Measurements from ENCODE around the gene C5.

- no peak for TF ChIP-seq POLR2A (IDR thresholded peaks at IDR 0.05)
- TF ChIP-seq, protein P1, sequence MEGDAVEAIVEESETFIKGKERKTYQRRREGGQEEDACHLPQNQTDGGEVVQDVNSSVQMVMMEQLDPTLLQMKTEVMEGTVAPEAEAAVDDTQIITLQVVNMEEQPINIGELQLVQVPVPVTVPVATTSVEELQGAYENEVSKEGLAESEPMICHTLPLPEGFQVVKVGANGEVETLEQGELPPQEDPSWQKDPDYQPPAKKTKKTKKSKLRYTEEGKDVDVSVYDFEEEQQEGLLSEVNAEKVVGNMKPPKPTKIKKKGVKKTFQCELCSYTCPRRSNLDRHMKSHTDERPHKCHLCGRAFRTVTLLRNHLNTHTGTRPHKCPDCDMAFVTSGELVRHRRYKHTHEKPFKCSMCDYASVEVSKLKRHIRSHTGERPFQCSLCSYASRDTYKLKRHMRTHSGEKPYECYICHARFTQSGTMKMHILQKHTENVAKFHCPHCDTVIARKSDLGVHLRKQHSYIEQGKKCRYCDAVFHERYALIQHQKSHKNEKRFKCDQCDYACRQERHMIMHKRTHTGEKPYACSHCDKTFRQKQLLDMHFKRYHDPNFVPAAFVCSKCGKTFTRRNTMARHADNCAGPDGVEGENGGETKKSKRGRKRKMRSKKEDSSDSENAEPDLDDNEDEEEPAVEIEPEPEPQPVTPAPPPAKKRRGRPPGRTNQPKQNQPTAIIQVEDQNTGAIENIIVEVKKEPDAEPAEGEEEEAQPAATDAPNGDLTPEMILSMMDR (IDR thresholded peaks at IDR 0.05), result no peak
- no peak for TF ChIP-seq POLR2AphosphoS5 (IDR thresholded peaks at IDR 0.05)
These were observed 32.0 kb upstream of the C5 start for GRCh38 chr9:121082075-121082474.
